ENCODE results near the gene RNASE12.

DNA sequence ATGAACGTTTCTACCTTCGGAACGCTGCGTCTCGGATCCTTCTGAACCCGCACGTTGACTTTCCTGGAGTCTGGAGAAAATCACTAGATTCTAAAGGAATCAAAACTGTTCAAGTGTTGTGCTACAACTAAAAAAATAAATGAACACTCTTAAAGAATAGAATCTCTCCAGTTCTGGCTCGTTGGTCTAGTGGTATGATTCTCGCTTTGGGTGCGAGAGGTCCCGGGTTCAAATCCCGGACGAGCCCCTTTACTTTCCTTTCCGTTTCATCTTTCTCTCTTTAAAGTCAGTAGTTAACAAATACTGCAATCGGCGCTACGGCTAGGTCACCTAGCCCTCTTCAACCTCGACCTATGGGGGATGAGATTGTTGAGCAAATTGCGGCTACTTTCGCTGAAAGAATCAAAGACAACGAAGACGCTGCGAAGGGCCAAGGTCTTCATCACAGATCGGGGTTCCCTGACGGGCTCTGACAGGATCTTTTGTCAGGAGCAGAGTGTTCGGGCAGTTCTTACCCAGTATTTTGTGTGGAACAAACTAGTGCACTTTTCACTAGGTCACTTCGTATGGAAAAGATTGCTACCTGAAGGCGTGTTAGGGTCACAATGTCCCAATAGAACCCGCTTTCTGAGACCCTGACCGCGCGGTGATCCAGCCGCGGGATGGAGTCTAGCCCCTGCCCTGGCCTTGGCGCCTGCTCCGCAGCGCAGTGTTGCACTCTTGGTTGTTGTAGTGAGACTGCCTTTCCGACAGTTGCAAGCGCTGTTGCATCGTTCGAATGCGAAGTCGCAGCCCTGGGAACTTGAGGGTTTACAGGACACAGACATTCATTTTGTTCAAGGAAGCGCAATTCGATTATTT lies 41.9 kb upstream of the RNASE12 start:
- TF ChIP-seq, protein P1, sequence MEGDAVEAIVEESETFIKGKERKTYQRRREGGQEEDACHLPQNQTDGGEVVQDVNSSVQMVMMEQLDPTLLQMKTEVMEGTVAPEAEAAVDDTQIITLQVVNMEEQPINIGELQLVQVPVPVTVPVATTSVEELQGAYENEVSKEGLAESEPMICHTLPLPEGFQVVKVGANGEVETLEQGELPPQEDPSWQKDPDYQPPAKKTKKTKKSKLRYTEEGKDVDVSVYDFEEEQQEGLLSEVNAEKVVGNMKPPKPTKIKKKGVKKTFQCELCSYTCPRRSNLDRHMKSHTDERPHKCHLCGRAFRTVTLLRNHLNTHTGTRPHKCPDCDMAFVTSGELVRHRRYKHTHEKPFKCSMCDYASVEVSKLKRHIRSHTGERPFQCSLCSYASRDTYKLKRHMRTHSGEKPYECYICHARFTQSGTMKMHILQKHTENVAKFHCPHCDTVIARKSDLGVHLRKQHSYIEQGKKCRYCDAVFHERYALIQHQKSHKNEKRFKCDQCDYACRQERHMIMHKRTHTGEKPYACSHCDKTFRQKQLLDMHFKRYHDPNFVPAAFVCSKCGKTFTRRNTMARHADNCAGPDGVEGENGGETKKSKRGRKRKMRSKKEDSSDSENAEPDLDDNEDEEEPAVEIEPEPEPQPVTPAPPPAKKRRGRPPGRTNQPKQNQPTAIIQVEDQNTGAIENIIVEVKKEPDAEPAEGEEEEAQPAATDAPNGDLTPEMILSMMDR (IDR thresholded peaks at IDR 0.05) = no peak
- TF ChIP-seq POLR2A (IDR thresholded peaks at IDR 0.05) (no peak), EP300 (IDR thresholded peaks at IDR 0.05) (no peak)

All from sigmoid colon (tissue), 4 donors.